ENCODE results near the gene CREB3.
A peak's percentile ranks its signal among the peaks of the same experiment; 100 is the strongest.

CREB3 gene

GRCh38 chr9:35711501-35712428, 20.7 kb upstream of the CREB3 start:
- DNase-seq (ENCODE audit: low spot score), result peak; percentile 48
- TF ChIP-seq CTCF (IDR thresholded peaks at IDR 0.05; ENCODE audit: extremely low read depth, missing control alignments), result no peak

DNA sequence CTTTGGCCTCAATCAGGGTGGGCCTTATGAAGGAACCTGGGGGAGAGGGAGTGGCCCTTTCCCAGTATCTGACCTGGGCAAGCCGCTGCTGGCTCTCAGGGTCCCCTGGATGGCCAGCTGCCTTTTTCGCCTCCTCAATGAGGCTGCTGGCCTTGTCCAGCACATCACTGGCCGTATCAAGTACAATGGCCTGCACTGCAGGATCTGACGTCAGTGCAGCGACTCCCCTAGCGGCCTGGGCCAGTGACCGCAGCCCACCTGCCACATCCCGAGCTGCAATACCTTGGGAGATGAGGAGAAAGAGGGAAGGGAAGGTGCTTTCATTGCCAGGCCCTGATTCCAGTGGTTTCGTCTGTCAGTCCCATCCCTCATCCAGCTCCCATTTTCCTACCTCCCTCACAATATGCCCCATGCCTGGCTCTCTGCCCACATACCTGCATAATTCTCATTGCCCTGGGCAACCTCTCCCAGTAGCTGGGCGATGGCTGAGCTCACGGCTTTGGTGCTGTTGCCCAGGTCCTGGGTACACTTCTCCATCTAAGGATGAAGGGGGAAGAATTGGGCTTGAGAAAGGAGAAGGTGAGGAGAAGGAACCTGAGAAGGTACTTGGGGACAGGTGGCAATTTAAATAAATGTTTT, 19.6 kb upstream of the CREB3 start:
- no peak for TF ChIP-seq CTCF (IDR thresholded peaks at IDR 0.05; ENCODE audit: extremely low read depth, missing control alignments)
- no peak for DNase-seq (ENCODE audit: low spot score)

- TF ChIP-seq CTCF (IDR thresholded peaks at IDR 0.05; ENCODE audit: extremely low read depth, missing control alignments), result no peak
- DNase-seq (ENCODE audit: low spot score), result no peak
These were observed 18.9 kb upstream of the CREB3 start for GRCh38 chr9:35713578-35713977.

- no peak for TF ChIP-seq CTCF (IDR thresholded peaks at IDR 0.05; ENCODE audit: extremely low read depth, missing control alignments)
- DNase-seq (ENCODE audit: low spot score), result no peak
These were observed 18.3 kb upstream of the CREB3 start for GRCh38 chr9:35714123-35714522.

DNA sequence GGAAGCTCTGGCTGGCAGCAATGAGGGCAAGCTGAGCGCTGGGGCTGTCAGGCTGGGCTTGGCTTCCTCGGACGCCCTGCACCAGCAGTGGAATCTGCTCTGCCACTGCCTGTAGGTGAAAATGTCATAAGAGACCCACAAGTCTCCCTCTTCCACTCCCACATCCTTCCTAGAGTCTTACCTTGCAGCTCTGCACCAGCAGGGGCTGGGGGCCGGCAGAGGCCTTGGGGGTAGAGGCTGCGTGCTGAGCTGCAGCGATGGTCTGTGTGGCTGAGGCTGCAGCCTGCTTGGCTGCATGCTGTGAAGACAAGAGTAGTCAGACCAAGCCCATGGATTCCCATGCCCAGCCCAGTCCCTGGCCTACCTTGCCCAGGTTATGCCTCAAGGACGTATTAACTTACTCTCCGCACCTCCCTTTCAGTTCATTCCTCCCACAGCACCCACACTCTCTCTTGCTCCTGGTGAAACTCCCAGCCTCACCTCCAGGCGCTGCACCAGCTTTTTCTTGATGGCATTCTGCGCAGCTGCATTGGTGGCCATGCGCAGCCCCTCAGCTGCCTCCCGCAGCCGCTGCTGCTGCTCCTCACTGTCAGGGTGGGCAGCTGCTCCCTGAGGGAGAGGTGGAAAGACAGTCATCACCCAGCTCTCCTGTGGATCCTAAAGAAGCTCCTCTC, 17.8 kb upstream of the CREB3 start:
- no peak for TF ChIP-seq CTCF (IDR thresholded peaks at IDR 0.05; ENCODE audit: extremely low read depth, missing control alignments)
- no peak for DNase-seq (ENCODE audit: low spot score)

GRCh38 chr9:35716230-35716629, 16.2 kb upstream of the CREB3 start:
- DNase-seq (ENCODE audit: low spot score), result no peak
- no peak for TF ChIP-seq CTCF (IDR thresholded peaks at IDR 0.05; ENCODE audit: extremely low read depth, missing control alignments)

Data from GM20000 (cell line).